Naive thymus-derived CD4-positive, alpha-beta T cell (primary cell): ENCODE results near the gene SLC2A13. TPM values are rescaled to one million over a fixed set of nuclear protein-coding genes. Genes with fewer than 3 reads are reported as not detected.
"Not testable (repeated sequence)": the region's sequence is repeated elsewhere in the genome, so short reads cannot be mapped to it uniquely, and the experiment has no call there.

Experiments used
- ATAC-seq: fragments of 150-1000 bp; cut with Tn5 transposase; 2 replicates; pipeline ENCODE4 v1.10.0; 2021; ENCODE audit warnings: mild to moderate bottlenecking, moderate library complexity
- CTCF ChIA-PET: fragments of 350-600 bp; sonication (Branson Sonifier 250); formaldehyde crosslinking; loops from one replicate; lab custom pipeline; 2021; ENCODE audit warnings: antibody characterized with exemption; lab: Charles Lee
- POLR2A ChIA-PET: fragments of 350-600 bp; sonication (Branson Sonifier 250); formaldehyde crosslinking; loops from one replicate; lab custom pipeline; 2021; ENCODE audit warnings: antibody characterized with exemption, inconsistent platforms; lab: Charles Lee
- DNase-seq, 9 donors: peaks; one replicate each; pipeline versions ENCODE4 v3.0.0 to v3.0.0-alpha.2; 2020 to 2022; ENCODE audit warnings: mixed read lengths in 1 of 9
- H3K27ac ChIP-seq: one replicate; pipeline ENCODE4 v1.7.0; 2013; ENCODE audit warnings: mild to moderate bottlenecking, low read depth, low read length, moderate library complexity
- H3K27me3 ChIP-seq, 2 donors: one replicate each; pipeline ENCODE4 v1.7.0; 2013; ENCODE audit warnings: low read length in 2 of 2, mild to moderate bottlenecking in 2 of 2, moderate library complexity in 2 of 2; ENCODE audit not compliant: control insufficient read depth in 2 of 2, insufficient read depth in 2 of 2
- H3K36me3 ChIP-seq, 3 experiments: 1 replicate in 2 of 3; 2 replicates in 1 of 3; pipeline ENCODE4 v1.7.0; 2013; ENCODE audit warnings: low read length in 3 of 3, mild to moderate bottlenecking in 3 of 3, moderate library complexity in 1 of 3; ENCODE audit not compliant: insufficient read depth in 3 of 3, control insufficient read depth in 2 of 3
- H3K4me1 ChIP-seq, 2 donors: one replicate each; pipeline ENCODE4 v1.7.0; 2013; ENCODE audit warnings: low read length in 2 of 2, mild to moderate bottlenecking in 2 of 2, moderate library complexity in 1 of 2; ENCODE audit not compliant: control insufficient read depth in 2 of 2, insufficient read depth in 2 of 2
- H3K4me3 ChIP-seq: 2 replicates; pipeline ENCODE4 v1.7.0; 2013; ENCODE audit warnings: mild to moderate bottlenecking, low read length
- H3K9me3 ChIP-seq, 3 experiments: 1 replicate in 2 of 3; 2 replicates in 1 of 3; pipeline ENCODE4 v1.7.0; 2013; ENCODE audit warnings: low read length in 3 of 3; ENCODE audit not compliant: control insufficient read depth in 2 of 3
- H3K27ac Mint-ChIP-seq, 9 donors: one replicate each; pipeline ENCODE4 v1.8.0; 2020 to 2022; ENCODE audit warnings: mixed read lengths in 9 of 9, mild to moderate bottlenecking in 8 of 9, moderate library complexity in 5 of 9, inconsistent platforms in 2 of 9
- H3K27me3 Mint-ChIP-seq, 5 donors: one replicate each; pipeline ENCODE4 v1.8.0; 2021 to 2022; ENCODE audit warnings: mixed read lengths in 5 of 5, mild to moderate bottlenecking in 1 of 5
- H3K36me3 Mint-ChIP-seq, 5 donors: one replicate each; pipeline ENCODE4 v1.8.0; 2020 to 2022; ENCODE audit warnings: mixed read lengths in 5 of 5, mild to moderate bottlenecking in 3 of 5, inconsistent platforms in 1 of 5
- H3K4me1 Mint-ChIP-seq, 7 donors: one replicate each; pipeline ENCODE4 v1.8.0; 2020 to 2022; ENCODE audit warnings: mixed read lengths in 7 of 7, mild to moderate bottlenecking in 3 of 7, inconsistent platforms in 1 of 7
- H3K4me3 Mint-ChIP-seq, 10 donors: one replicate each; pipeline ENCODE4 v1.8.0; 2020 to 2022; ENCODE audit warnings: mild to moderate bottlenecking in 10 of 10, mixed read lengths in 10 of 10, moderate library complexity in 6 of 10, inconsistent platforms in 2 of 10
- H3K9me3 Mint-ChIP-seq, 11 donors: one replicate each; pipeline ENCODE4 v1.8.0; 2020 to 2022; ENCODE audit warnings: mixed read lengths in 11 of 11, mild to moderate bottlenecking in 4 of 11, inconsistent platforms in 1 of 11, moderate library complexity in 1 of 11
- intact Hi-C, 2 donors: fragments of 100-400 bp; cut with micrococcal nuclease; formaldehyde crosslinking; loops; one replicate each; pipeline ENCODE4 v1.15.1; 2023
- polyA plus RNA-seq, 2 donors: library from polyadenylated mRNA; unstranded; fragments of 300-500 nt; fragmentation: Illumina TruSeq; gene quantifications; one replicate each; pipeline ENCODE4 v1.2.3, GENCODE V29; 2021
- total RNA-seq, 6 experiments: library from RNA in 5 of 6; stranded (reverse) in 5 of 6; gene quantifications; 1 replicate in 5 of 6; 2 replicates in 1 of 6; pipeline ENCODE4 v1.2.3 and lab custom pipeline; 2021 to 2026

SLC2A13 gene
- total and polyA plus RNA-seq, 7 experiments from 2014 or later, result 1.2 to 5.8 (median 4.4) TPM

DNA sequence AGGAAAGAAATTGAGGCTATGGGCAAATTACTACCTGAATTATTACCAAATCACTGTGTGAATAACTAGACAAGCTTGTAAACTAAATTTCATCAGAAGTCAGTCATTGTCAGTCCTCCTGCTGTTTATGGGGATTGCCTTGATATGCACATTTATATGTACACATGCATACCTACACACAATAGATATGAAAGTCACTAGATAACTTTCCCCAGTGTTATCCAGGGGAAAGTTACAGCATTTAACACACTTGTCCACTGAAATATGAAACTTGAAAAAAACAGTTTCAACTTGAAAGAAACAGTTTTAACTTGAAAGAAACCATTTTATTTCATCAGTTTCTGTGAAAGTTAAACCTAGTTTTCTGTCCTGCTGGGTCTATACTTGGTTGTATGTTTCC lies 199.6 kb downstream of the SLC2A13 start:
- H3K27me3 ChIP-seq, result no peaks in the 10 kb centered on the region
- Mint-ChIP-seq H3K36me3 (no peaks in the 10 kb centered on the region), H3K27me3 (no peaks in the 10 kb centered on the region), H3K4me3 (no peak overlapping the region), H3K27ac (no peak overlapping the region), H3K9me3 (peaks cover 0 to 3% (median 0%) of the 10 kb centered on the region in 11 donors), H3K4me1 (no peaks in the 10 kb centered on the region)
- ChIA-PET POLR2A (no interaction called here), CTCF (no interaction called here)
- ATAC-seq, result no peak
- intact Hi-C loops, result no loop called here
- no peaks in the 10 kb centered on the region for H3K9me3 ChIP-seq
- no peaks in the 10 kb centered on the region for H3K36me3 ChIP-seq
- no peak for DNase-seq
- H3K4me1 ChIP-seq, result no peaks in the 10 kb centered on the region
- H3K4me3 ChIP-seq, result no peak overlapping the region
- H3K27ac ChIP-seq, result no peak overlapping the region

DNA sequence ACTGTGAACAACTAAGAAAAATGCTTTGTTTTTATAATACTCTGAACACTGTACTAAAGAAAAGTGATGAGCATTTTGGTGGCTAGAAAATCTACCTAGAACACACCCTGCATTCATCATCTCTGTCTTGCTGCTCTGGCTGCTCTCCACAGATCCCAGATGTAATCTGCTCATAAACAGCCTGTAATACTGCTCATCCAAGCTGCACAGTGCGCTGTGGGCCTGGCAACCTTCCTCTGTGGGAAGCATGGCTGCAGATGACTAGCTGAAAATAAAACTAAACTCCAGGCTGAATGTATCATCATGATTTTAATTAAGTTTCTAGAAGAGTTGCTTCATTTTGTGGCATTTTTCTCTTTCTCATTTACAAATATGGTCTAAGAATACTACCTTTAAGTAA lies 200.7 kb downstream of the SLC2A13 start:
- intact Hi-C loops, result no loop called here
- H3K27me3 ChIP-seq, result no peaks in the 10 kb centered on the region
- no peak overlapping the region for H3K27ac ChIP-seq
- H3K36me3 ChIP-seq, result no peaks in the 10 kb centered on the region
- no peaks in the 10 kb centered on the region for H3K27me3 Mint-ChIP-seq
- no peaks in the 10 kb centered on the region for H3K4me1 Mint-ChIP-seq
- ChIA-PET POLR2A (no interaction called here), CTCF (no interaction called here)
- H3K4me1 ChIP-seq, result no peaks in the 10 kb centered on the region
- peaks cover 0 to 5% (median 0%) of the 10 kb centered on the region in 11 donors for H3K9me3 Mint-ChIP-seq
- no peaks in the 10 kb centered on the region for H3K9me3 ChIP-seq
- no peaks in the 10 kb centered on the region for H3K36me3 Mint-ChIP-seq
- no peak overlapping the region for H3K4me3 ChIP-seq
- no peak overlapping the region for H3K27ac Mint-ChIP-seq
- no peak overlapping the region for H3K4me3 Mint-ChIP-seq
- DNase-seq, result no peak
- ATAC-seq, result no peak

GRCh38 chr12:39902821-39903220 lies 203.1 kb downstream of the SLC2A13 start:
- Histone ChIP-seq H3K9me3 (no peaks in the 10 kb centered on the region), H3K4me1 (no peaks in the 10 kb centered on the region), H3K4me3 (no peak overlapping the region), H3K36me3 (no peaks in the 10 kb centered on the region), H3K27ac (no peak overlapping the region), H3K27me3 (no peaks in the 10 kb centered on the region)
- ATAC-seq, result no peak
- no peaks in the 10 kb centered on the region for H3K4me1 Mint-ChIP-seq
- intact Hi-C loops, result no loop called here
- no peak overlapping the region for H3K27ac Mint-ChIP-seq
- DNase-seq, result no peak
- no peak overlapping the region for H3K4me3 Mint-ChIP-seq
- H3K9me3 Mint-ChIP-seq, result peaks cover 0 to 5% (median 0%) of the 10 kb centered on the region in 11 donors
- CTCF ChIA-PET, result no interaction called here
- H3K27me3 Mint-ChIP-seq, result no peaks in the 10 kb centered on the region
- POLR2A ChIA-PET, result no interaction called here
- no peaks in the 10 kb centered on the region for H3K36me3 Mint-ChIP-seq

- ChIA-PET POLR2A (no interaction called here), CTCF (no interaction called here)
- Histone ChIP-seq H3K27me3 (no peaks in the 10 kb centered on the region), H3K4me1 (no peaks in the 10 kb centered on the region), H3K9me3 (no peaks in the 10 kb centered on the region), H3K36me3 (no peaks in the 10 kb centered on the region), H3K27ac (no peak overlapping the region), H3K4me3 (no peak overlapping the region)
- no peaks in the 10 kb centered on the region for H3K36me3 Mint-ChIP-seq
- no peaks in the 10 kb centered on the region for H3K27me3 Mint-ChIP-seq
- no peak overlapping the region for H3K4me3 Mint-ChIP-seq
- H3K9me3 Mint-ChIP-seq, result peaks cover 0 to 9% (median 0%) of the 10 kb centered on the region in 11 donors
- H3K27ac Mint-ChIP-seq, result no peak overlapping the region
- DNase-seq (no peak), ATAC-seq (no peak)
- H3K4me1 Mint-ChIP-seq, result no peaks in the 10 kb centered on the region
- intact Hi-C loops, result no loop called here
Measured at GRCh38 chr12:39897315-39897714, 208.6 kb downstream of the SLC2A13 start.

DNA sequence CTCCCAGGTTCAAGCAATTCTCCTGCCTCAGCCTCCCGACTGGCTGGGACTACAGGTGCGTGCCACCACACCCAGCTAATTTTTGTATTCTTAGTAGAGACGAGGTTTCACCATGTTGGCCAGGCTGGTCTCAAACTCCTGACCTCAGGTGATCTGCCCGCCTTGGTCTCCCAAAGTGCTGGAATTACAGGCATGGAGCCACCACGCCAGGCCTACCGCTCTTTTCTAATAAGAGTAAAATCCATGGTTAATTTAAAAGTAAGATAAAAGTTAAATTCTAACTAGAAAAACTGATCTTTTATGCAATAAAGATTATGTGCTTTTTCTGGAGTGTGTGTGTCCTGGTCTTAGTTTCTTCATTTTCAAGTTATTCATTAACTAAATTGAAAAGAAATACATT lies 212.5 kb downstream of the SLC2A13 start:
- H3K36me3 ChIP-seq, CTCF ChIA-PET: not testable (repeated sequence)

DNA sequence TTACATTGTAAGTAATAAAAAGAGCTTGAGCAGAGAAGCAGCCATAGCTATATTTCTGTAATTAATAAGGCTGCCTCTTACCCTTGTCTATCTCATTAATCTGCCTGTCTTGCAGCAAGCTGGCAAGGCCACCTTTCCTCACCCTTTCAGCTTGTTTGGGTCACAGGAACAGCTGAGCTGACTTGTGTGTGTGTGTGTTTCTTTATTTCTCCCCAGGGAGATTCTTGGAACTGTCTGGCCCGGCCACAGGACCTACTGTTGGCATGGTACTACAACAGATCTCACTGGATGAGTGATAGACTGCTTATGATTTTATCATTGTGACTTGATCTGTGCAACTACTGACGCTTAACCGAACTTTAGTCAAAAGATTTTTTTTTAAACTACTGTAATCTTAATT lies 213.7 kb downstream of the SLC2A13 start:
- no peaks in the 10 kb centered on the region for H3K27me3 ChIP-seq
- CTCF ChIA-PET, result no interaction called here
- Mint-ChIP-seq H3K9me3 (peaks cover 0 to 5% (median 0%) of the 10 kb centered on the region in 11 donors), H3K27me3 (peaks cover 0 to 4% (median 0%) of the 10 kb centered on the region in 5 donors), H3K4me3 (no peak overlapping the region), H3K27ac (no peak overlapping the region), H3K4me1 (no peaks in the 10 kb centered on the region), H3K36me3 (no peaks in the 10 kb centered on the region)
- H3K27ac ChIP-seq, result no peak overlapping the region
- H3K4me3 ChIP-seq, result no peak overlapping the region
- ATAC-seq (no peak), DNase-seq (no peak)
- POLR2A ChIA-PET, result no interaction called here
- intact Hi-C loops, result no loop called here
- H3K36me3 ChIP-seq, result no peaks in the 10 kb centered on the region
- no peaks in the 10 kb centered on the region for H3K4me1 ChIP-seq
- H3K9me3 ChIP-seq, result no peaks in the 10 kb centered on the region

More for the DNA sequence above, 212.5 kb downstream of the SLC2A13 start:
- H3K4me3 Mint-ChIP-seq, H3K4me1 Mint-ChIP-seq, DNase-seq, H3K4me1 ChIP-seq, H3K27ac ChIP-seq, H3K36me3 Mint-ChIP-seq, H3K9me3 Mint-ChIP-seq, H3K27me3 Mint-ChIP-seq, H3K9me3 ChIP-seq, H3K27me3 ChIP-seq, intact Hi-C loops, ATAC-seq, H3K4me3 ChIP-seq, H3K27ac Mint-ChIP-seq, POLR2A ChIA-PET: not testable (repeated sequence)

DNA sequence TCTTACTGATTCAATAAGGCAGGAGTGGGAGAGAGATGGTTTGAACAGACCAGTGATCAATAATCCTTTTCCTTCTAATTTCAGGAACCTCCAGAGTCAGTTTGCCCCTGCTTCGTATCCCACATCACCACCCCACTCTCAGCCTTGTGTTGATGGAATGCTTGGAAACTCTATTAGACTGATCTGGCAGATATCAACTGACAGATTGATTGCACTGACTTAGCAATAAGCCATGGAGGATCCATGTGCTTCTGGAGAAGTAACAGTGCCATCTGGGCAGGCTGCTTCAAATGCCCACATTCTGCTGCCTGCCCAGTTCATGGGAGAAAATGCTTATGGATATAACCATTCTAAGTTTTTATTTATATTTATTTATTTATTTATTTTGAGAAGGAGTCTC lies 218.0 kb downstream of the SLC2A13 start:
- intact Hi-C loops, result no loop called here
- Histone ChIP-seq H3K27me3 (no peaks in the 10 kb centered on the region), H3K9me3 (no peaks in the 10 kb centered on the region), H3K4me1 (no peaks in the 10 kb centered on the region), H3K27ac (no peak overlapping the region), H3K4me3 (no peak overlapping the region), H3K36me3 (no peaks in the 10 kb centered on the region)
- CTCF ChIA-PET, result no interaction called here
- Mint-ChIP-seq H3K9me3 (no peaks in the 10 kb centered on the region), H3K36me3 (no peaks in the 10 kb centered on the region), H3K27me3 (peaks cover 0 to 4% (median 0%) of the 10 kb centered on the region in 5 donors), H3K4me1 (no peaks in the 10 kb centered on the region), H3K27ac (no peak overlapping the region), H3K4me3 (no peak overlapping the region)
- POLR2A ChIA-PET, result no interaction called here
- no peak for ATAC-seq
- no peak for DNase-seq
